ENCODE data around the gene ITGA1. TPM values are rescaled to one million over a fixed set of nuclear protein-coding genes. Genes with fewer than 3 reads are reported as not detected.

ITGA1 gene
- total and polyA plus RNA-seq, 2 donors (not counting 1 experiment from before 2014, with no cell fraction given), result 0.74 TPM; not detected in 1

DNA sequence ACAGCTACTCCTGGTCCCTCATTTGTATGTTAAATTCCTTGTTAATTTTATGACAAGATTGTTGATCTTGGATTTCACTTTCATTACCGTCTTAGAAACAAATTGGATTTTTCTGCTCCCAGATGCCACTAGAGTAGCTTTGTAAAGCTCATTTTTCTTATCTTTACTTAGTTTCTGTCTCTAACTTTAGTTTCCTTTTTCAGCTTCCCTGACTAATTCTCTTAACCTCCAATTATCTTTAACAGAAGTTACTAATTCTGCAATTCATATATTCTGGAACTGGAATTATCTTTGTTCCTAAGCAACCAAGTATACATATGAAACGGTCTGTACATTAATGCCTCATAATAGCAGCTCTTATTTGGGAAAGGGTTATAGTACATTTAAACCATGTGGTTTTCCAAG is 16.7 kb downstream of the ITGA1 start:
- no peak overlapping the region for H3K27ac ChIP-seq (ENCODE audit: low read length in 2 of 2)
- intact Hi-C loops (cut with micrococcal nuclease), result no loop called here
- H3K9me3 ChIP-seq (ENCODE audit: control extremely low read depth in 1 of 3, control insufficient read depth in 2 of 3, insufficient read depth in 1 of 3, low read length in 2 of 3), result no peaks in the 10 kb centered on the region
- DNase-seq, result no peak
- no peak overlapping the region for H2AFZ ChIP-seq (ENCODE audit: insufficient read depth, low read depth, low read length, poor library complexity, severe bottlenecking)
- no peaks in the 10 kb centered on the region for H4K20me1 ChIP-seq (ENCODE audit: control insufficient read depth, insufficient read depth, low read length, poor library complexity, severe bottlenecking)
- H3K4me3 ChIP-seq (ENCODE audit: control extremely low read depth in 1 of 5, extremely low read depth in 1 of 5, insufficient read depth in 1 of 5, low read depth in 2 of 5, low read length in 4 of 5), result no peak overlapping the region
- no peak overlapping the region for H3K4me2 ChIP-seq (replicated peaks; ENCODE audit: low read depth, low read length, poor library complexity, severe bottlenecking)
- H3K9me3 Mint-ChIP-seq (ENCODE audit: insufficient read depth), result no peaks in the 10 kb centered on the region
- no peak overlapping the region for H3K4me3 Mint-ChIP-seq
- no CpG with 5 or more reads among the region's 2 CpGs for WGBS (ENCODE audit: insufficient coverage)
- H3K9ac ChIP-seq (ENCODE audit: low read length), result no peak overlapping the region
- H3K36me3 ChIP-seq (replicated peaks in 1 of 2; ENCODE audit: control extremely low read depth in 1 of 2, control insufficient read depth in 1 of 2, extremely low read depth in 1 of 2, insufficient read depth in 2 of 2, low read length in 1 of 2), result no peaks in the 10 kb centered on the region
- ChIA-PET CTCF (no interaction called here), POLR2A (no interaction called here)
- H3K79me2 ChIP-seq (ENCODE audit: control insufficient read depth, insufficient read depth, low read length), result peaks cover 11% of the 10 kb centered on the region
- no peak overlapping the region for H3K27ac Mint-ChIP-seq
- peaks cover 39% of the 10 kb centered on the region for H3K4me1 Mint-ChIP-seq
- no peak for ATAC-seq (ENCODE audit: low read depth)
- no peaks in the 10 kb centered on the region for H3K27me3 Mint-ChIP-seq
- H3K4me1 ChIP-seq (ENCODE audit: control insufficient read depth in 2 of 2, insufficient read depth in 2 of 2, low read length in 2 of 2), result peaks cover 14 to 17% of the 10 kb centered on the region in 2 donors
- no peaks in the 10 kb centered on the region for H3K27me3 ChIP-seq (replicated peaks in 1 of 4; ENCODE audit: control extremely low read depth in 1 of 4, control insufficient read depth in 3 of 4, insufficient read depth in 4 of 4, low read length in 3 of 4)
- TF ChIP-seq EZH2 (IDR thresholded peaks at IDR 0.05; ENCODE audit: borderline replicate concordance, insufficient read depth, low read depth, low read length, poor library complexity, severe bottlenecking), result no peak
- TF ChIP-seq, protein P1, sequence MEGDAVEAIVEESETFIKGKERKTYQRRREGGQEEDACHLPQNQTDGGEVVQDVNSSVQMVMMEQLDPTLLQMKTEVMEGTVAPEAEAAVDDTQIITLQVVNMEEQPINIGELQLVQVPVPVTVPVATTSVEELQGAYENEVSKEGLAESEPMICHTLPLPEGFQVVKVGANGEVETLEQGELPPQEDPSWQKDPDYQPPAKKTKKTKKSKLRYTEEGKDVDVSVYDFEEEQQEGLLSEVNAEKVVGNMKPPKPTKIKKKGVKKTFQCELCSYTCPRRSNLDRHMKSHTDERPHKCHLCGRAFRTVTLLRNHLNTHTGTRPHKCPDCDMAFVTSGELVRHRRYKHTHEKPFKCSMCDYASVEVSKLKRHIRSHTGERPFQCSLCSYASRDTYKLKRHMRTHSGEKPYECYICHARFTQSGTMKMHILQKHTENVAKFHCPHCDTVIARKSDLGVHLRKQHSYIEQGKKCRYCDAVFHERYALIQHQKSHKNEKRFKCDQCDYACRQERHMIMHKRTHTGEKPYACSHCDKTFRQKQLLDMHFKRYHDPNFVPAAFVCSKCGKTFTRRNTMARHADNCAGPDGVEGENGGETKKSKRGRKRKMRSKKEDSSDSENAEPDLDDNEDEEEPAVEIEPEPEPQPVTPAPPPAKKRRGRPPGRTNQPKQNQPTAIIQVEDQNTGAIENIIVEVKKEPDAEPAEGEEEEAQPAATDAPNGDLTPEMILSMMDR (IDR thresholded peaks at IDR 0.05), result no peak

DNA sequence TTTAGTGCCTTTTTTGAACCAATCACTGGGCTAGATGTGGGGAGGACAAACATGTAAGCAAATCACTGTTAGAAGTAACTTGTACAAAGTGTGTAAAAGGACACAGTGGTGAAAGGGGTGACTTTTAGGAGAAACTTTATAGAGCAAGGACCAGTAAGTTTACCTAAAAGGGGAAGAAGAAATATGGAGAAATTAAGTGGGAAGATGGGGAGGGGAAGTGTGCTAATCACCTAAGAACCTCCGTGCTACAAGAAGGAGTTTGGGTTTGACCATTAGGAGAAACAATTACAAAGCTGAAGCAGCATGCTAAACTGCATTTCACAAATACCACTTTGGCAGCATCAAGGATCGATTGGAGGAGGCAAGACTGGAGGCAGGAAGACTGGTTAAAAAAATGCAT is 17.3 kb downstream of the ITGA1 start:
- Mint-ChIP-seq H3K9me3 (ENCODE audit: insufficient read depth) (no peaks in the 10 kb centered on the region), H3K4me1 (peaks cover 36% of the 10 kb centered on the region), H3K4me3 (no peak overlapping the region), H3K27me3 (no peaks in the 10 kb centered on the region), H3K27ac (no peak overlapping the region)
- TF ChIP-seq, protein P1 (IDR thresholded peaks at IDR 0.05), result no peak
- no peak for TF ChIP-seq EZH2 (IDR thresholded peaks at IDR 0.05; ENCODE audit: borderline replicate concordance, insufficient read depth, low read depth, low read length, poor library complexity, severe bottlenecking)
- intact Hi-C loops (cut with micrococcal nuclease), result no loop called here
- H3K27me3 ChIP-seq (replicated peaks in 1 of 4; ENCODE audit: control extremely low read depth in 1 of 4, control insufficient read depth in 3 of 4, insufficient read depth in 4 of 4, low read length in 3 of 4), result no peaks in the 10 kb centered on the region
- H3K4me3 ChIP-seq (ENCODE audit: control extremely low read depth in 1 of 5, extremely low read depth in 1 of 5, insufficient read depth in 1 of 5, low read depth in 2 of 5, low read length in 4 of 5), result no peak overlapping the region
- ChIA-PET POLR2A (no interaction called here), CTCF (interaction anchor here (0.6 kb wide), 1 partner anchor 145 kb away, joined by 3 read pairs; no protein-coding TSS in a partner anchor)
- no peak overlapping the region for H3K27ac ChIP-seq (ENCODE audit: low read length in 2 of 2)
- H3K4me1 ChIP-seq (ENCODE audit: control insufficient read depth in 2 of 2, insufficient read depth in 2 of 2, low read length in 2 of 2), result peaks cover 14 to 17% of the 10 kb centered on the region in 2 donors
- no peak overlapping the region for H3K4me2 ChIP-seq (replicated peaks; ENCODE audit: low read depth, low read length, poor library complexity, severe bottlenecking)
- no peak overlapping the region for H3K9ac ChIP-seq (ENCODE audit: low read length)
- H3K9me3 ChIP-seq (ENCODE audit: control extremely low read depth in 1 of 3, control insufficient read depth in 2 of 3, insufficient read depth in 1 of 3, low read length in 2 of 3), result no peaks in the 10 kb centered on the region
- H4K20me1 ChIP-seq (ENCODE audit: control insufficient read depth, insufficient read depth, low read length, poor library complexity, severe bottlenecking), result no peaks in the 10 kb centered on the region
- no CpG with 5 or more reads among the region's 2 CpGs for WGBS (ENCODE audit: insufficient coverage)
- peaks cover 6% of the 10 kb centered on the region for H3K79me2 ChIP-seq (ENCODE audit: control insufficient read depth, insufficient read depth, low read length)
- ATAC-seq (ENCODE audit: low read depth), result no peak
- no peak for DNase-seq
- H3K36me3 ChIP-seq (replicated peaks in 1 of 2; ENCODE audit: control extremely low read depth in 1 of 2, control insufficient read depth in 1 of 2, extremely low read depth in 1 of 2, insufficient read depth in 2 of 2, low read length in 1 of 2), result no peaks in the 10 kb centered on the region
- H2AFZ ChIP-seq (ENCODE audit: insufficient read depth, low read depth, low read length, poor library complexity, severe bottlenecking), result no peak overlapping the region

Measured in B cell (primary cell).